Measurements from ENCODE around the gene C1S. TPM values are rescaled to one million over a fixed set of nuclear protein-coding genes. Genes with fewer than 3 reads are reported as not detected.

Gene C1S
- total RNA-seq, result 67.2 and 431 TPM in 2 replicates

DNA sequence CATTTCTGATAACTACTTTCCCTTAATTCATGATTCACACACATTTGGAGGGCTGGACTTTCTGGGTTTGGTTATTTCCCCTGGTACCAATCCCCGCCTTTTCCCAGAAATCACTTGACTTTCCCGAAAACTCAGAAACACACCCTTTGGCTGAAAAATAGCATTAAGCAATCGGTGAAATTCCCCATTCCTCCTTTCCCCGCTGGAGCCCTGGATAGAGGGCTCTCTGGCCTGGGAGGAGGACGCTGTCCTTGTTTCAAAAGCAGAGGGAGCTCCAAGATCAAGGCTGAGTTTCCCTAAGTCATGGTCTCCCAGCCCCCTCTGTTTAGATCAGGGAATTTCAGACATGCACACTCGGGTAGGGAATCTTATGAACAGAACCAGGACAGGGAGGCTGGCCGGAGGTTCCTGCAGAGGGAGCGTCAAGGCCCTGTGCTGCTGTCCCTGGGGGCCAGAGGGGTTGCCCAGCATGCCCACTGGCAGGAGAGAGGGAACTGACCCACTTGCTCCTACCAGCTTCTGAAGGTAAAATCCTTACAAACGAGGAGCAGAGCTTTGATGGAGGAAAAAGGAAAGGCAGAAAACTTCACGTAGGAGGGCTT, at the start of gene C1S:
Gene C1S, plus strand, starts transcription at position 366 of the 602 bp plus-strand sequence. CDS start 1,195 bp downstream, outside the sequence.

DNA sequence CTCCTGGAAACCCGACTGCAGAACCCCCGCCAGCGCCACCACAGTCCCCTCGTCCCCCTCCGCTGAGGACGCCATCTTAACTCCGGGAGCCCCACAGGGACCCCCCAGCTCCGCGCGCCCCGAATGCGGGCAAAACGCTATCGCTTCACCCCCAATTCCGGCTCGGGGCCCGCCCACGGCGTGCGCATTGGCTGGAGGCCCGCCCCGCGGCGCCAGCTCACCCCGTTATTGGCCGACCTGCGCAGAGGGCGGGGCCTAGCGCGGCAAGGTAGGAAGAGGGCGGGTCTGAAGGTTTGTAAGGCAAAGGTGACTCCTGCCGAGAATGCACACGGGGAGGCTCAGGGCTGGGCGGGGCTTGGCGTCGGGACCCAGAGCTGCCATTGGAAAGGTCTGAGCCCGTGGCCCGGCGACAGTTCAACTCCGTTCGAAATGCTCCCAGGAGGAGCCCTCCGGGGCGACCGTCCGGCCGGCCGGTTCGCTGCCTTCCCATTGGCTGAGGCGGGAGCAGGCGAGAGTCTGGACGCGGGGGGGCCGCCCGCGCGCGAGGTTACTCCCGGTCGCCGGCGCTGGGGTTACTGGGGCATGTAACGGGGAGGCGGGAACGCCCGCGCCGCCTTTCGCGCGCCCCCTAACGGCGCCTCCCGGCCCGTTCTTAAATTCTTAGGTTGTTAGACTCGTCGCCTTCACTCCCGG, 42.0 kb upstream of the C1S start, which contains the start of gene LPCAT3:
Gene LPCAT3, minus strand, starts transcription at position 127 of the 693 bp plus-strand sequence. Its CDS starts 52 bp downstream, at position 75.

DNA sequence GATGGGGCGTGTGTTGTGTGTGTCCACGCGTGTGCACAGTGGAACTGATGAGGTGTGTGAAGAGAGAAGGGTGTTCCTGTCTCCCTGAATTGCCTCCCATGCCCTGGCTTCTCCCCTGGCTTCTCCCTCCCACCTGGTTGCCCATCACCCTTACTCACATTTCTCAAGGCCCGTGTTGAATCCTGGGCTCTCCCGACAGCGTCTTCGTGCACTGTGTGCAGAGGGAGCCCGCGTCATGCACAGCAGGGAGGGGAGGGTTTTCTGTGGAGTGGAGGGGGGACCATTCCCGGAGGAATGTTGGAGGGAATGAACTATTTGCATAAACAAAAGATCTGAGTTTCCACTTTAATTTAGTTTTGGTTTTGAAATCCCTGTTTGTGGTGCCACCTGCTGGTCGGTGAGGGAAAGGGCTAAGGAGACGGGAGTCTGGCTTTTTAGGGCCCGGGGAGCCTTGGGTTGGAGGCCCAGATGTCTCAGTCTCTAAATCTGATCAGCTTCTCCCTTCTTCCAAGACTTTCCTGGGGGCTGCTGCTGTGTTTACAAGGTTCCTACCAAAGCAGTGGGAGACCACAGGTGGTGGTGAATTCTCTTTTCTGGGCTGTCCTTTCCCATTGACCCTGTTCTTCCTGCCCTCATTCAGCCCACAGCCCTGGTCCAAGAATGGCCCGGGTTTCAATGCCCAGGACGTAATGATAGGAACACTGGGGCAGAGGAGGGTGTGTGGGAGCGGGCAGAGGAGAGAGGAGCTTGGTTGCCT, 31.9 kb downstream of the C1S start, which contains the start of gene C1R:
Gene C1R, minus strand, starts transcription at position 217 of the 757 bp plus-strand sequence. Its CDS starts 57 bp downstream, at position 160.

DNA sequence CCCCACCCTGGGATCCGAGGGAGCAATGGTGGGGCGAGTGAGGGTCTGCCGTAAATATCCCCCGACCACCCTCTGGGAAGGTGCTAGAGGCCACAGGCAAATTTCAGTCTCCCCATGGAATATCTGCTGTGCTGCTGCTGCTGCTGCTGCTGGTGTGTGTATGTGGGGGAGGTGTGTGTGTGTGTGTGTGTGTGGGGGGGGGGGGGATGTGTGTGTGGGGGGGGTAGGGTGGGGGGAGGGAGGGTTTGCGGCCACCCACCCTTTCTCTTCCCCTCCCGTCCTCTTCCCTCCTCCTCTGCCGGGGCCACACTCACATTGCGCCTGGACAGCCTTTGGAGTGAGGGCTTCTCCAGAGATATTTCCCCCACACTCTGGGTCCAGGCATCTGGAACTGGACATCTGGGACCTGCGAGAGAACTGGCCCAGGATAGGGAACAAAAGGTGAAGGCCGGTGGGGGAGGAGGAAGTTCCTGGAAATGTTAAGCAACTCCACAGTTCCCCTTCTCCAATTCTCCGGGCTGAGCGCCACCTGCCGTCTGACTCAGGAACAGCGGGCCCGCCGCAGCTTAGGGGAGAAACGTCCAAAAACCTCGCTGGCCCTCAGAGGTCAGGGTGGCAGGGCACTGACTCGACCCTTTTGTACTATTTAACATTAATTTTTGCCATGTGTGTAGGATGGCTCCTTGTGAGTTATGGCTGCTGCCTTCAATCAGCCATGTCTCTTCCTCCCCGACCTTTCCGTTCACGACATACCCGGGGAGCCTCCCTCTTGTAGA, 48.5 kb downstream of the C1S start, which contains the start of gene C1RL:
Gene C1RL, minus strand, starts transcription at position 419 of the 776 bp plus-strand sequence. Its CDS starts 34 bp downstream, at position 385.

Other genes starting within 250 kb of the C1S start
- gene GPR162, start 238.9 kb upstream of the C1S start, total RNA-seq, result 2.1 and 2.6 TPM in 2 replicates
- gene P3H3, start 232.3 kb upstream of the C1S start, total RNA-seq, result 216 and 275 TPM in 2 replicates
- 3.6 and 4.7 TPM in 2 replicates for gene GNB3, start 219.8 kb upstream of the C1S start, total RNA-seq
- 2.1 and 8.1 TPM in 2 replicates for gene CDCA3, start 209.4 kb upstream of the C1S start, total RNA-seq
- gene USP5, start 208.6 kb upstream of the C1S start, total RNA-seq, result 87.9 and 120 TPM in 2 replicates
- gene TPI1, start 193.2 kb upstream of the C1S start, total RNA-seq, result 1,296 and 1,307 TPM in 2 replicates
- 2.6 and 5.0 TPM in 2 replicates for gene SPSB2, start 187.4 kb upstream of the C1S start, total RNA-seq
- gene LRRC23, start 155.9 kb upstream of the C1S start, total RNA-seq, result 8.8 and 14.6 TPM in 2 replicates
- 78.1 and 80.9 TPM in 2 replicates for gene ENO2, start 146.1 kb upstream of the C1S start, total RNA-seq
- gene ATN1, start 132.8 kb upstream of the C1S start, total RNA-seq, result 20.2 and 26.3 TPM in 2 replicates
- not detected in 2 replicates for gene RNU7-1, start 116.9 kb upstream of the C1S start, total RNA-seq
- 47.2 and 210 TPM in 2 replicates for gene C12orf57, start 116.7 kb upstream of the C1S start, total RNA-seq
- gene PTPN6, start 109.4 kb upstream of the C1S start, total RNA-seq, result not detected in 2 replicates
- 105 and 148 TPM in 2 replicates for gene PHB2, start 90.1 kb upstream of the C1S start, total RNA-seq
- 45.7 and 48.1 TPM in 2 replicates for gene EMG1, start 89.8 kb upstream of the C1S start, total RNA-seq
- gene LPCAT3, start 42.2 kb upstream of the C1S start, total RNA-seq, result 6.5 and 6.7 TPM in 2 replicates
- 22.7 and 129 TPM in 2 replicates for gene C1R, start 31.7 kb downstream of the C1S start, total RNA-seq
- 17.3 and 21.4 TPM in 2 replicates for gene C1RL, start 48.5 kb downstream of the C1S start, total RNA-seq
- gene RBP5, start 68.2 kb downstream of the C1S start, total RNA-seq, result not detected in 2 replicates
- gene CLSTN3, start 69.7 kb downstream of the C1S start, total RNA-seq, result 25.2 and 33.8 TPM in 2 replicates
- gene PEX5, start 129.0 kb downstream of the C1S start, total RNA-seq, result 26.4 and 28.8 TPM in 2 replicates
- gene ACSM4, start 243.4 kb downstream of the C1S start, total RNA-seq, result not detected in 2 replicates